GM19372 (cell line): ENCODE results near the gene AS3MT.
"Not testable (repeated sequence)": the region's sequence is repeated elsewhere in the genome, so short reads cannot be mapped to it uniquely, and the experiment has no call there.

Experiments
- ATAC-seq: cut with Tn5 transposase; IDR thresholded peaks from one replicate; pipeline ENCODE4 v1.9.1; 2021; ENCODE audit warnings: mild to moderate bottlenecking, low read depth, moderate library complexity; ENCODE audit not compliant: unreplicated experiment

Gene AS3MT

DNA sequence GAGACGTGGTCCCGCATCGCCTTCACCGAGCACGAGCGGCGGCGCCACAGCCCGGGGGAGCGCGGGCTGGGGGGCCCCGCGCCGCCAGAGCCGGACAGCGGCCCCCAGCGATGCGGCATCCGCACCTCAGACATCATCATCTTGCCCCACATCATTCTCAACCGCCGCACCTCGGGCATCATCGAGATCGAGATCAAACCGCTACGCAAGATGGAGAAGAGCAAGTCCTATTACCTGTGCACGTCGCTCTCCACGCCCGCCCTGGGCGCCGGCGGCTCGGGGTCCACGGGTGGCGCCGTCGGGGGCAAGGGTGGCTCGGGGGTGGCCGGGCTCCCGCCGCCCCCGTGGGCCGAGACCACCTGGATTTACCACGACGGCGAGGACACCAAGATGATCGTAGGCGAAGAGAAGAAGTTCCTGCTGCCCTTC lies 49.6 kb downstream of the AS3MT start:
- no peak for ATAC-seq

DNA sequence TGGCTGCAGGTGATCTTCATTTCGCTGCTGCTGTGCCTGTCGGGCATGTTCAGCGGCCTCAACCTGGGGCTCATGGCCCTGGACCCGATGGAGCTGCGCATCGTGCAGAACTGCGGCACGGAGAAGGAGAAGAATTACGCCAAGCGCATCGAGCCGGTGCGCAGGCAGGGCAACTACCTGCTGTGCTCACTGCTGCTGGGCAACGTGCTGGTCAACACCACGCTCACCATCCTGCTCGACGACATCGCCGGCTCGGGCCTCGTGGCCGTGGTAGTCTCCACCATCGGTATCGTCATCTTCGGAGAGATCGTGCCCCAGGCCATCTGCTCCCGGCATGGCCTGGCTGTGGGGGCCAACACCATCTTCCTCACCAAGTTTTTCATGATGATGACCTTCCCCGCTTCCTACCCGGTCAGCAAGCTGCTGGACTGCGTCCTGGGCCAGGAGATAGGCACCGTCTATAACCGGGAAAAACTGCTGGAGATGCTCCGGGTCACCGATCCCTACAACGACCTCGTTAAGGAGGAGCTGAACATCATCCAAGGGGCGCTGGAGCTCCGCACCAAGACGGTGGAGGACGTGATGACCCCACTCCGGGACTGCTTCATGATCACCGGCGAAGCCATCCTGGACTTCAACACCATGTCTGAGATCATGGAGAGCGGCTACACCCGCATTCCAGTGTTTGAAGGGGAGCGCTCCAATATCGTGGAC lies 50.1 kb downstream of the AS3MT start:
- ATAC-seq, result no peak

DNA sequence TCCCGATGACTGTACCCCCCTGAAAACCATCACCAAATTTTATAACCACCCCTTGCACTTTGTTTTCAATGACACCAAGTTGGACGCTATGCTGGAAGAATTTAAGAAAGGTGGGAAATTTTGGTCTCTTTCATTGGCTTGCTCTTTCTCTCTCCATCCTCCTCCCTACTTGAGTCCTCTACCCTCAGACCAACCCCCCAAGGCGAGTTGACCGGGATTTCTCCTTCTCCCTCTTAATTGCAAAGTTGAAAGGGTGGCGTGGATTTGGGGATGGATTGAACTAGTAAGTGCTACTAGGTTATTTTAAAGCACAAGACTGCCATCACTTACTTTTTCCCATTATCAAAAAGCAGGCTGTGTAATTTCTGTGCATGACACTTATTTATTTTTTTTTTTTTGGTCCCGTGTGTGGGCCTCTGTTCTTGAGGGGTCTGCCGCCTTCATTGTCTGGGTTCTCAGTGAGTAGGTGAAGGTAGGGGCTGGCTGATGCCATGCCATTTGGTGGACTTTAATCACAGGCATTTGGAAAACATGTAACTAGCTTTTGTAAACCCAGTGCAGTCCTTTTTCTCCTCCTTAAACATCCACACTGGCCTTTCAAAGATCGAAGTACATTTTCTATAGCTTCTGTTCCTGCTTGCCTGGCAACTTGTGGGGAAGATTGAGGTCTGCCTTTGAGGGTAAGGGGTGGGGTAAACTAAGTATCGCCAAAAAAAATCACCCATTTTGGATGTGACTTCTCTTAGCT lies 50.9 kb downstream of the AS3MT start:
- ATAC-seq, result no peak

DNA sequence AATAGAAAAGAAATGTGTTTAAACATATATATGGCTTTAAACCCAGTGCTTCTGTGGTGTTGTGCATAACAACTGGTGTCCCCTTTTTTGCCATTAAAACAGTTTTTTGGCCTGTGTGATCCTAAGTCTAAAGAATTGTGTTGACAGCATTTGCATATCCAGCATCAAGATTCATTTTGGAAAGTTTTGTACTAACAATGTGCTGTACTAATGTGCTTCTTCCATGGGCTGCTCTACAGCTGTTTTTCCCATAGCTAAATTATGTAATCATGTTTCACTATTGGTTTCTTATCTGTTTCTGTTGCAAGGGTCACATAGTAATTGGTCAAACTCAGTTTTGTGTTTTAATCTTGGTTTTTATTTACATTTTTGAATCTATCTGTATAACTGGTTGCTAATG lies 54.3 kb downstream of the AS3MT start:
- no peak for ATAC-seq

DNA sequence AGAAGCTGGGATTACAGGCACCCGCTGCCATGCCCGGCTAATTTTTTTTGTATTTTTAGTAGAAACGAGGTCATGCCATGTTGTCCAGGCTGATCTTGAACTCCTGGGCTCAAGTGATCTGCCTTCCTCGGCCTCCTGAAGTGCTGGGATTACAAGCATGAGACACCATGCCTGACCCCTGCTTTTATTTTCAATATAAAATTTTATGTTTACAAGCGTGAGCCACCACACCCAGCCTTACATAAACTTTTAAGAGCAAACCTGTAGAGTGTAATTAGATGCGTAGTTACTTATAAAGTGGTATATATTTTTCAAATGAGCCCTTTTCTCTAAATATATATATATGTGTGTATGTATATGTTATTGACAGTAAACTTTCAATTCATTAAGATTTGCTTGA lies 57.6 kb downstream of the AS3MT start:
- no peak for ATAC-seq

DNA sequence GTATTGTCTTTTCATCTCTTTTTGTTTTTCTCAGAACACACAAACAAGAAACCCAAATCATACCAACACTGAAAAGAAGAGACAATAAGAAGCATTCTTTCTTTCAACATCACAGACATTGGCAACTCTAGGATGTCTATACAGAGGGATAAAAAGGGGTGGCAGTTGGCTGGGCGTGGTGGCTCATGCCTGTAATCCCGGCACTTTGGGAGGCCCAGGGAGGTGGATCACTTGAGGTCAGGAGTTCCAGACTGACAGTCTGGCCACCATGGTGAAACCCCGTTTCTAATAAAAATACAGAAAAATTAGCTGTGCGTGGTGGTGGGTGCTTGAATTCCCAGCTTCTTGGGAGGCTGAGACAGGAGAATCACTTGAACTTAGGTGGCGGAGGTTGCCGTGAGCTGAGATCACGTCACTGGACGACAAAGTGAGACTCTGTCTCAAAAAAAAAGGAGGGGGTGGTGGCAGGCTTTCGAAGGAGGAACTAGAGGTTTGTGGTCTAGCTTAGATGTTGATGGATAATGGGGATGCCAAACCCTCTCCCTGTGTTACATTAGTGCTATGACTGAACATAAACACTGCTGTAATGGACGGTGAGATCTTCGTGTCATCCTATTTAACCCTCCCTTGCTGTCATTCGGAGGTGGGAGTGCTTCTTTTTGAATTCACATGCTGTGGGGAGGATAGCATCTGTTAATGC lies 58.2 kb downstream of the AS3MT start:
- no peak for ATAC-seq

DNA sequence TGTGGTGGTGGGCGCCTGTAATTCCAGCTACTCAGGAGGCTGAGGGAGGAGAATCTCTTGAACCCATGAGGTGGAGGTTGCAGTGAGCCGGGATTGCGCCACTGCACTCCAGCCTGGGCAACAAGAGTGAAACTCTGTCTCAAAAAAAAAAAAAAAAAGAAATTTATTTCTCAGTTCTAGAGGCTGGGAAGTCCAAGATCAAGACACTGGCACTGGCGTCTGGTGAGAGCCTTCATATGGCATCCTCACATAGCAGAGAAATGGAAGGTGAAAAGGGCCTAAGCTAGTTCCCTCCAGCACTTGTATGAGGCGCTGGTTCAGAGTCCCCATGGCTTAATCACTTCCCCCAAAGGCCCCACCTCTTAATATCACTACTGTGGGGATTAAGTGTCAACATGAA lies 59.2 kb downstream of the AS3MT start:
- ATAC-seq, result not testable (repeated sequence)

DNA sequence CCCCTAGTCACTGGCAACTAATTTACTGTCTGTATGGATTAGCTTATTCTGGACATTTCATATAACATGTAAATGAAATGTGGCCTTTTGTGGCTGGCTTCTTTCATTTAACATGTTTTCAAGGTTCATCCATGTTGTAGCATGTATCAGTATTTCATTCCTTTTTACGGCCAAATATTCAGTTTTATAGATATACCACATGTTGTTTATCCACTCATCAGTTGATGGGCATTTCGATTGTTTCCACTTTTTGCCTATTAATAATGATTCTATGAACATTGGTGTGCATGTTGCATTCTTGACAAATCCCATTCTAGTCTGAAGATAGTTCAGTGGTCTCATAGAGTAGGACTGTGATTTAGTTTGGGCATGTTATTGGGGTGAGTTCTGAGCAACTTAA lies 61.5 kb downstream of the AS3MT start:
- no peak for ATAC-seq

DNA sequence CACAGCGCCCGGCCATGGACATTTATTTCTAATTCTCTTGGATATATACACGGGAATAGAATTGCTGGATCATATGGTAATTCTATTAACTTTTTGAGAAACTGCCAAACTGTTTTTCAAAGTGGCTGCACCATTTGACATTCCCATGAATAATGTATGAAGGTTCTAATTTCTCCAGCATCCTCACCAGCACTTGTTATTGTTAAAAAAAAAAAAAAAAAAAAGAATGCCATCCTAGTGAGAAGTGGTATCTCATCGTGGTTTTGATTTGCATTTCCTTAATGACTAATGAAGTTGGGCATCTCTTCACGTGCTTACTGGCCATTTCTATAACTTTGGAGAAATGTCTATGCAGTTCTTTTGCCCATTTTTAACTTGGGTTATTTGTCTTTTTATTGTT lies 62.4 kb downstream of the AS3MT start:
- ATAC-seq, result no peak

DNA sequence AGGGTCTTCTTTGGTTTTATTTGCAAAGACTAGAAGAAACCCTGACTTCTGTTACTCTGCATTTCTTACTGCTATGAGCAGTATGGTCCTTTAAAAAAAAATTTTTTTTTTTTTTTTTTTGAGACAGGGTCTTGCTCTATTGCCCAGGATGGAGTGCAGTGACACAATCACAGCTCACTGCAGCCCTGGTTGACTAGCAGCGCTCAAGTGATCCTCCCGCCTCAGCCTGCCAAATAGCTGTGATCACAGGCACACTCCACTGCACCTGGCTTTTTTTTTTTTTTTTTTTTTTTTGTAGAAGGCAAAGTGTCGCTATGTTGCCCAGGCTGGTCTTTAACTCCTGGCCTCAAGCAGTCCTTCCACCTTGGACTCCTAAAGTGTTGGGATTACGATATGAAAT lies 66.2 kb downstream of the AS3MT start:
- no peak for ATAC-seq

DNA sequence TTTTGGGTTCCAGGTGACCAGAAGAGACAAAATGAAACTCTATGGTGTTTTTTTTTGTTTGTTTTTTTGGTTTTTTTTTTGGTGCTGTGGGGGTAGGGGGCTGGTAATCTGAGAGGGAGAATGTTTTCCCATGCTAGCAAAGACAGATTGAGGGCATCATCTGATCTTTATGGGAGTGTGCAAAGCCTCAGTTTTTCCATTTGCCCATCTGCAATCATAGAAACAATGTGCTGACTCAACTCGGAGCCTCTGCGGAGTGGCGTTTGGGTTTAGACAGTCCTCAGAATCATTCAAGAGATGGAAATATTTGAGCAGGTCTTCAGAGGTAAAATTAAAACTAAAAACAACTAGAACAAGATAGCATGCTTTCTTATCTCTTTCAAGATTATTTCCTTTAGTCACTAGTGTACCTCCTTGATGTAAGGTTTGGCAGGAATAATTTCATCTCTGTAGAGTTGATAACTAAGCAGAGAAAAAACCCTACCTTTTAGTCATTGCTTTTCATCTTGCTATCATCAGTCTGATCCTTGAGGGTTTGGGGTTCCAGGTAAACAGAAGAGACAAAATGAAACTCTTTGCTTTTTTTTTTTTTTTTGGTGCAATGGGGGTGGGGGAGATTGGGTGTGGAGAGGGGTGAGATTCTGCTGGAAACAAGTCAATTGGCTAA lies 66.8 kb downstream of the AS3MT start:
- ATAC-seq, result no peak

DNA sequence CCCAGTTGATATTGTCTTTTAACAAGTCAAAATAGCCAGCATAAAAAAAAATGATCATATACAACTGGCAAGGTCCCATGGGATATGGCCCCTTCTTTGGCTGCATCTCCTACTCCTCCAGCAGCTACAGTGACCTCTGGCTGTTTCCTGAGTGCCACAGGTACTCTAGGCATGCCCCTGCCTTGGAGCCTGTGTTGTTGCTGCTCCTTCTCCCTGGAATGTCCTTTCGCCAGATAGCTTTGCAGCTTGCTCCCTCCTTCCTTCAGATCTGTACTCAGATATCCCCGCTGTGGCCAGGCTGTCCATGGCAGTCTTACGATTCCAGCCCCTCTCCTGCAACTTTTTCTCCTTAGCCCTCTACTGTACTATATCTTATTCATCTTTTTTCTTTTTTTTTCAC lies 72.1 kb downstream of the AS3MT start:
- no peak for ATAC-seq

DNA sequence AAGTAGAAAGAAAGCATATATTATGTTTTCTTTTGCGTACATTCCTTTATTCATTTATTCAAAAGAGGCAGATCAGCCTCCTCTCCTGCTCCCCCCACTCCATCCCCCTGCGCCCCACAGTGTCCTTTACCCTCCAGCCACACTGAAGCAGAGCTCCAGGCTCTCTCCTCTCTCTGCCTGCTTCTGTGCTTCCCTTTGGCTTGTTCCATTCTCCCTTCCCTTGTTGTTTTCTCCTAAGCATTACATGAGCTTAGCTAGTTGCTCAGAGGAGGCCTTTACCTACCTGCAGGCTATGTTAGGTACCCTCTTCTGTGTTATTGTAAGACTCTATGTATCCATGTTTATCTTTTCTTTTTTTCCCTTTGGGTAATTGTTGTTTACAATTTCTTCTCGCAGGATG lies 76.2 kb downstream of the AS3MT start:
- ATAC-seq, result no peak

DNA sequence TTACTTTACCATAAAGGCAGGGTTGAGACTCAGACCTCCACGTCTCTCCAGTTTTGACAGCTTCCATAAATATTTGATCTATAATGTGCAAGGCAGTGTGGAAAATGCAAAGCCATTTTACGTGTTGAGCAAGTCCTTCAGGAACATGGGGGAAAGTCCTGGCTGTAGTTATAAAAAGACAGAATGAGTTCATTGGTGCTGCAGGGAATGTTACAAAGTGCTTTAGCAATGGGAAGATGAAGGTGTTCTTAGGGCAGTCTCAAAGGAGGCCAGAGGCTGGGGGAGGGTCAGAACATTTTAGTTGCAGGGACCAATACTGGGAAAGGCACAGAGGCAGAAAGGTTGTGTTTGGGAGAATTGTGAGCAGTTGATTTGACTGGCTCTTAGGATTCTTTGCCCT lies 76.7 kb downstream of the AS3MT start:
- ATAC-seq, result no peak

DNA sequence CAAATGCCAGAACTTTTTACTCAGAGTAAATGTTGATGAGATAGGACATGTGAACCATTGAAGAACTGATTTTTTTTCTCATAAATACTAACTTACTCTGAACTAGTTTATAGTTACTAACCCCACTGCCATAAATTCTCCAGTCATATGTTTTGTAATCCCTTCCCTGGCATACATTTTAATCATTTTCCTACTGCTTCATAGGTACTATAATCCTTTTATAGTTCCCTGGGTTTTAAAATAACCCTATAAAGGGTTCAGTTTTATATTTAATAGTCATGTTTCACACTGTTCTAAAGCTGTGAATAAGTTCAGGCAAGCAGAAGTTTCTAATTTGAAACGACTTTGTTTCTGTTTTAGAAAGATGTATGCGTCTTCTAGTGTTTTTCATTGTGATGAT lies 77.7 kb downstream of the AS3MT start:
- no peak for ATAC-seq

DNA sequence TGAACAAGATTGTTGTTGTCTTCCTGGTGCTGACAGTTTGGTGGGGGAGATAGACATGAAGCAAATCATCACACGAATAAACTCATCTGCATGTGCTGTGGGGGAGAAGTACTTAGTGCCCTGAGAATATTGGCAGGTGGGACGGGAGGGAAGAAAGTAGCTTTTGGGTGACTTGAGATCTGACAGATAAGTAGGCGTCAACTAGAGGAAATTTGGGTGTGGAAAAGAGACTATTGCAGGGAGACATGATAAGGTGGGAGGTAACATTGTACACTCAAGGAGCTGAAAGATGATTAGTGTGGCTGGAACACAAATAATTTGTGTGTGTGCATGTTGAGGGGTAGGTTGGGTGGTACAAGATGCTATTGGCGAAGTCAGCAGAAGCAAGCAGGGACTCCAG lies 78.9 kb downstream of the AS3MT start:
- no peak for ATAC-seq

DNA sequence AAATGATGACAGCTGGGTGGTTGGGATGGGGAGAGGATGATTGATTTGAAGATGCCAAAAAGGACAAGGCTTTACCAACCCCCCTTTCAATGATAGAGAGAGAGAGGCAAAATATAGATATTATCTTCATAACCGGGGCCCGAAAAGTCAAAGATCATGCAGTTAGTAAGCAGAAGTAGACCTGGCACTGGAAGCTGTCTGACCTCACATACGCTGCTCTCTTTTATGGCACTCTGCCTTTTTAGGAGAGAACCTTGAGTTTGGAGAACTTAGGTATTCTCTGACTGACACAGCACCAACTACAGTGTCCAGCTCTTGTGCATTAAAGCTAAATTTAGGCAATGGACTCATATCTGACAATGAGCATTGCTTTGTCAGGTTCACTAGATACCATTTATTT lies 79.5 kb downstream of the AS3MT start:
- ATAC-seq, result no peak

DNA sequence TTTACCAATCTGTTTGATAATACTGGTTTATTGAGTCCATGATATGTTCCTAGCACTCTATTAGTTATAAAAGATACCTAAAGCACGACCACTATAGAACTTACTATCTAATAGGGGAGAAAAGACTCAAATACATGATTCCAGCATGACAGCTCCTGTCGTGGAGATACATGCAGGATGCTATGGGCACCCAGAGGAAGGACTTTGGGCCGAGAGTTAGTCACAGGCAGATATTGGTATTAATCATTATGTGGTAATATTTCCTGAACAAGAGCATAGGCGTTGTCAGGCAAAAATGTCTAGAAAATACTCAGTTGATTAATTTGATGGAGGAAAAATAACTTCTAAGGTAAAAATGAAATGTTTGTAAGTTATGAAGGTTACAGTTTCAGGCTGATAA lies 80.6 kb downstream of the AS3MT start:
- no peak for ATAC-seq

DNA sequence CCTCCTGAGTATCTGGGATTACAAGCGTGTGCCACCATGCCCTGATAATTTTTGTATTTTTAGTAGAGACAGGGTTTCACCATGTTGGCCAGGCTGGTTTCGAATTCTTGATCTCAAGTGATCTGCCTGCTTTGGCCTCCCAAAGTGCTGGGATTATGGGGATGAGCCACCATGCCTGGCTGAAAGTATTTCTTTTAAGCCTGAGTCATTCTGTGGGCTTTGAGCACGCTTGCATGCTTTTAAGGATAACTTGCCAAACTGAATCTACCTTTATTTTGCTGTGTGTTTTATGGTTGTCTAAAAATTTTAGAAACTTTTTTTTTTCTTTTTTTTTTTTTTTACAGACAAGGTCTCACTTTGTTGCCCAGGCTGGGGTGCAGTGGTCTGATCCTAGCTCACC lies 82.0 kb downstream of the AS3MT start:
- no peak for ATAC-seq
